ENCODE data around the gene NAA40. TPM values are rescaled to one million over a fixed set of nuclear protein-coding genes. Genes with fewer than 3 reads are reported as not detected.
A peak's percentile ranks its signal among the peaks of the same experiment; 100 is the strongest.

NAA40 gene
- total and polyA plus RNA-seq, 4 donors: 9.2 to 20.5 (median 13.8) TPM

DNA sequence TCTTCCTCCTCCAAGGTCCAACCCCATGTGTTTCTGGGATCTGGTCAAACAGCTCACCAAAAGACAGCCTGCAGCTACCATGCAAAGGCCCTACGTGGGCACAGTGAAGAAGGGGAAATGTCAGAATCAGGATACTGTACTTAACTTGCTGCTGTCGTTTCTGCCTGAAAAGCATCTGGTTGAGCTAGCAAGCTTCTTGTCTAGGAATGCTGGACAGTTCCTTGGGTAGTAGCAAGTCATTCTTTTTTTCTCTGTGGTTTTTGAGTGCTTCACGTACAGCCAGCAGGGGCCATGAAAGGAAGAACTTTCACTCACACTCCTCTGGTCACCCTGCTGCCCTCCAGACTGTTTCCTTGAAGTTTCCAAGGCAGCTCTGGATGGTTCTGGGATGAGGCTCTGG, 46.6 kb upstream of the NAA40 start:
- no peak overlapping the region for H3K4me3 ChIP-seq
- DNase-seq (peak in 2 of 3 donors; percentile 25 to 55), ATAC-seq (ENCODE audit: insufficient read depth, low FRiP score) (no peak)
- TF ChIP-seq, protein P1, sequence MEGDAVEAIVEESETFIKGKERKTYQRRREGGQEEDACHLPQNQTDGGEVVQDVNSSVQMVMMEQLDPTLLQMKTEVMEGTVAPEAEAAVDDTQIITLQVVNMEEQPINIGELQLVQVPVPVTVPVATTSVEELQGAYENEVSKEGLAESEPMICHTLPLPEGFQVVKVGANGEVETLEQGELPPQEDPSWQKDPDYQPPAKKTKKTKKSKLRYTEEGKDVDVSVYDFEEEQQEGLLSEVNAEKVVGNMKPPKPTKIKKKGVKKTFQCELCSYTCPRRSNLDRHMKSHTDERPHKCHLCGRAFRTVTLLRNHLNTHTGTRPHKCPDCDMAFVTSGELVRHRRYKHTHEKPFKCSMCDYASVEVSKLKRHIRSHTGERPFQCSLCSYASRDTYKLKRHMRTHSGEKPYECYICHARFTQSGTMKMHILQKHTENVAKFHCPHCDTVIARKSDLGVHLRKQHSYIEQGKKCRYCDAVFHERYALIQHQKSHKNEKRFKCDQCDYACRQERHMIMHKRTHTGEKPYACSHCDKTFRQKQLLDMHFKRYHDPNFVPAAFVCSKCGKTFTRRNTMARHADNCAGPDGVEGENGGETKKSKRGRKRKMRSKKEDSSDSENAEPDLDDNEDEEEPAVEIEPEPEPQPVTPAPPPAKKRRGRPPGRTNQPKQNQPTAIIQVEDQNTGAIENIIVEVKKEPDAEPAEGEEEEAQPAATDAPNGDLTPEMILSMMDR (IDR thresholded peaks at IDR 0.05; ENCODE audit: control extremely low read depth, extremely low read depth): no peak
- H3K27me3 ChIP-seq (ENCODE audit: control insufficient read depth in 3 of 3, insufficient read depth in 3 of 3, low read length in 2 of 3): no peaks in the 10 kb centered on the region
- peaks cover 0 to 34% (median 4%) of the 10 kb centered on the region in 5 donors for H3K4me1 ChIP-seq (ENCODE audit: control insufficient read depth in 5 of 5, insufficient read depth in 5 of 5, low read length in 5 of 5)
- no peak overlapping the region for H3K9ac ChIP-seq (ENCODE audit: insufficient read depth in 1 of 2, low read length in 2 of 2)
- H3K9me3 ChIP-seq (ENCODE audit: control insufficient read depth in 4 of 4, insufficient read depth in 3 of 4, low read length in 3 of 4): no peaks in the 10 kb centered on the region
- H3K36me3 ChIP-seq (ENCODE audit: control insufficient read depth in 4 of 4, insufficient read depth in 4 of 4, low read length in 4 of 4): peaks cover 9 to 17% (median 15%) of the 10 kb centered on the region in 4 donors
- WGBS, 2 donors: 24 to 34% methylated on average over 3 of the region's 3 CpGs
- H3K27ac ChIP-seq (ENCODE audit: low read depth in 1 of 2, low read length in 1 of 2): no peak overlapping the region

DNA sequence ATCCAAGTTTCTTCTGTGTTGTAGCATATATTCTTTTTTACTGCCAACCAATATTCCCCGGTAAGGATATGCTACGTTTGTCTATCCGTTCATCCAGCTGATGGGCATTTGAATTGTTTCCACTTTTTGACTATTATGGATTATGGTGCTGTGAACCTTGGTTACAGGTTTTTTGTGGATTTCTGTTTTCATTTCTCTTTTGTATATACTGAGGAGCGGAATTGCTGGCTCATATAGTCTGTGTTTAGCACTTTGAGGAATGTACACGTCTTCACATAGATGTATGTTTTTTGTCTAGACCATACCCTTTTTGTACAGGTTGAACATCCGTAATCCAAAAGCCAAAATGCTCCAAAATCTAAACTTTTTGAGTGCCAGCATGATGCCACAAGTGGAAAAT, 45.4 kb upstream of the NAA40 start:
- WGBS, 2 donors: 98 to 99% methylated on average over 6 of the region's 6 CpGs
- no peak overlapping the region for H3K27ac ChIP-seq (ENCODE audit: low read depth in 1 of 2, low read length in 1 of 2)
- no peak for ATAC-seq (ENCODE audit: insufficient read depth, low FRiP score)

DNA sequence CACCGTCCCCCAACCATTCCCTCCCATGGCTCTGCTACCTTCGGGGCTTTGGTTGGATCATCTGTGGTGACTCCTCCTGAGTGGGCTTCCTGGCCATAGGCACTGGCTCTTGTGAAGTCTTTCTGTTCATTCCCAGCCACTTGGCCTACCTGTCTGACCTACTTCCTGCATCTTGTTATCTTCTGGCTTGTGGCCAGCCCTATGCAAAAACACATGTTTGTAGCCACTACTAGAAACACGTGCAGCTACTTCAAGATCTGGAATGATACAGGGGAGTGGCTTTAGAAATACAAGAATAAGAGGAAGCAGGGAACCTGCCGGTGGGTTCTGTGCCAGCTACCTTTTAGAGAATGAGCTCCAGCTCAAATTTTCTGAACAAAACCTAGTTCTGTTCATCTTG, 42.7 kb upstream of the NAA40 start:
- H3K9me3 ChIP-seq (ENCODE audit: control insufficient read depth in 4 of 4, insufficient read depth in 3 of 4, low read length in 3 of 4): no peaks in the 10 kb centered on the region
- peaks cover 26 to 53% (median 46%) of the 10 kb centered on the region in 4 donors for H3K36me3 ChIP-seq (ENCODE audit: control insufficient read depth in 4 of 4, insufficient read depth in 4 of 4, low read length in 4 of 4)
- 59 to 75% methylated on average over 4 of the region's 4 CpGs for WGBS, 2 donors
- H3K4me3 ChIP-seq: no peak overlapping the region
- TF ChIP-seq, protein P1 (IDR thresholded peaks at IDR 0.05; ENCODE audit: control extremely low read depth, extremely low read depth): no peak
- H3K9ac ChIP-seq (ENCODE audit: insufficient read depth in 1 of 2, low read length in 2 of 2): no peak overlapping the region
- H3K27me3 ChIP-seq (ENCODE audit: control insufficient read depth in 3 of 3, insufficient read depth in 3 of 3, low read length in 2 of 3): no peaks in the 10 kb centered on the region
- peak; percentile 64 for ATAC-seq (ENCODE audit: insufficient read depth, low FRiP score)
- peaks cover 0 to 8% (median 0%) of the 10 kb centered on the region in 5 donors for H3K4me1 ChIP-seq (ENCODE audit: control insufficient read depth in 5 of 5, insufficient read depth in 5 of 5, low read length in 5 of 5)
- peak in 2 of 3 donors; percentile 31 to 73 for DNase-seq
- no peak overlapping the region for H3K27ac ChIP-seq (ENCODE audit: low read depth in 1 of 2, low read length in 1 of 2)

More for the DNA sequence above, 45.4 kb upstream of the NAA40 start:
- TF ChIP-seq, protein P1 (IDR thresholded peaks at IDR 0.05; ENCODE audit: control extremely low read depth, extremely low read depth): no peak
- Histone ChIP-seq H3K9me3 (ENCODE audit: control insufficient read depth in 4 of 4, insufficient read depth in 3 of 4, low read length in 3 of 4) (no peaks in the 10 kb centered on the region), H3K27me3 (ENCODE audit: control insufficient read depth in 3 of 3, insufficient read depth in 3 of 3, low read length in 2 of 3) (no peaks in the 10 kb centered on the region), H3K36me3 (ENCODE audit: control insufficient read depth in 4 of 4, insufficient read depth in 4 of 4, low read length in 4 of 4) (peaks cover 12 to 28% (median 23%) of the 10 kb centered on the region in 4 donors), H3K9ac (ENCODE audit: insufficient read depth in 1 of 2, low read length in 2 of 2) (no peak overlapping the region), H3K4me1 (ENCODE audit: control insufficient read depth in 5 of 5, insufficient read depth in 5 of 5, low read length in 5 of 5) (peaks cover 0 to 25% (median 0%) of the 10 kb centered on the region in 5 donors), H3K4me3 (no peak overlapping the region)
- no peak for DNase-seq

Data from lung (tissue), 12 donors.